Bronchial epithelial cell (primary cell): ENCODE data around the gene KCNJ12. TPM values are rescaled to one million over a fixed set of nuclear protein-coding genes. Genes with fewer than 3 reads are reported as not detected.
"Not testable (repeated sequence)": the region's sequence is repeated elsewhere in the genome, so short reads cannot be mapped to it uniquely, and the experiment has no call there.

Experiments
- DNase-seq: peaks from one replicate; pipeline ENCODE4 v3.0.0-alpha.2; 2010; ENCODE audit warnings: low read depth
- FAIRE-seq: peaks from 2 replicates; lab custom pipeline; 2011; peaks lifted over from hg19 to GRCh38; lab: Jason Lieb, UNC
- H3K27me3 ChIP-seq: 2 replicates; pipeline ENCODE4 v1.5.1; 2011; ENCODE audit warnings: low read length; ENCODE audit not compliant: control insufficient read depth, insufficient read depth
- H3K36me3 ChIP-seq: 2 replicates; pipeline ENCODE4 v1.5.1; 2011; ENCODE audit warnings: low read length; ENCODE audit not compliant: control insufficient read depth, insufficient read depth
- H3K4me3 ChIP-seq: 2 replicates; pipeline ENCODE4 v1.5.1; 2011; ENCODE audit warnings: mild to moderate bottlenecking, low read depth, low read length, control low read depth
- CTCF ChIP-seq: IDR thresholded peaks from 2 replicates; pipeline ENCODE4 v1.5.1; 2011; ENCODE audit warnings: mild to moderate bottlenecking, moderate library complexity, low read length, control low read depth, inconsistent platforms; ENCODE audit not compliant: insufficient read depth, severe bottlenecking
- total RNA-seq: library from RNA; depleted of rRNA; stranded (reverse); fragments of >200 nt; gene quantifications from 2 replicates; pipeline ENCODE4 v1.2.1, GENCODE V29; 2014

Gene KCNJ12
- total RNA-seq, 1 donor from 2014 or later: under 0.01 TPM

GRCh38 chr17:21341925-21342540 is 34.1 kb upstream of the KCNJ12 start:
- peak; percentile 32 for FAIRE-seq
- not testable (repeated sequence) for H3K4me3 ChIP-seq, DNase-seq, H3K36me3 ChIP-seq, H3K27me3 ChIP-seq

GRCh38 chr17:21343061-21343949 is 32.9 kb upstream of the KCNJ12 start:
- peak; percentile 83 for FAIRE-seq
- H3K4me3 ChIP-seq, DNase-seq, H3K27me3 ChIP-seq, H3K36me3 ChIP-seq: not testable (repeated sequence)

GRCh38 chr17:21344801-21345200 is 31.4 kb upstream of the KCNJ12 start:
- H3K4me3 ChIP-seq, H3K27me3 ChIP-seq, DNase-seq, H3K36me3 ChIP-seq: not testable (repeated sequence)
- peak; percentile 86 for FAIRE-seq

- Histone ChIP-seq H3K4me3 (no peak overlapping the region), H3K27me3 (no peaks in the 10 kb centered on the region), H3K36me3 (no peaks in the 10 kb centered on the region)
- TF ChIP-seq CTCF: no peak
- DNase-seq (no peak), FAIRE-seq (no peak)
Observed at GRCh38 chr17:21345236-21345635, 30.9 kb upstream of the KCNJ12 start.

GRCh38 chr17:21346107-21346506 is 30.1 kb upstream of the KCNJ12 start:
- not testable (repeated sequence) for H3K4me3 ChIP-seq, H3K27me3 ChIP-seq, DNase-seq, H3K36me3 ChIP-seq
- peak; percentile 98 for FAIRE-seq

- not testable (repeated sequence) for DNase-seq, H3K4me3 ChIP-seq, H3K36me3 ChIP-seq, H3K27me3 ChIP-seq, FAIRE-seq
Observed at GRCh38 chr17:21346651-21347250, 29.4 kb upstream of the KCNJ12 start.

- FAIRE-seq: peak; percentile 92
Observed at GRCh38 chr17:21347660-21348059, 28.5 kb upstream of the KCNJ12 start.

GRCh38 chr17:21348081-21348925 is 27.9 kb upstream of the KCNJ12 start:
- DNase-seq, FAIRE-seq, H3K36me3 ChIP-seq, H3K4me3 ChIP-seq, H3K27me3 ChIP-seq: not testable (repeated sequence)

More at GRCh38 chr17:21347660-21348059, 28.5 kb upstream of the KCNJ12 start:
- not testable (repeated sequence) for H3K27me3 ChIP-seq, DNase-seq, H3K4me3 ChIP-seq, H3K36me3 ChIP-seq

- not testable (repeated sequence) for H3K4me3 ChIP-seq, FAIRE-seq, DNase-seq, H3K36me3 ChIP-seq, H3K27me3 ChIP-seq
Observed at GRCh38 chr17:21348926-21349261, 27.3 kb upstream of the KCNJ12 start.

GRCh38 chr17:21349358-21350050 is 26.7 kb upstream of the KCNJ12 start:
- H3K36me3 ChIP-seq, DNase-seq: not testable (repeated sequence)
- FAIRE-seq: peak; percentile 100

GRCh38 chr17:21350495-21350894 is 25.7 kb upstream of the KCNJ12 start:
- H3K36me3 ChIP-seq, DNase-seq, FAIRE-seq, H3K27me3 ChIP-seq, H3K4me3 ChIP-seq: not testable (repeated sequence)

More at GRCh38 chr17:21349358-21350050, 26.7 kb upstream of the KCNJ12 start:
- H3K4me3 ChIP-seq, H3K27me3 ChIP-seq: not testable (repeated sequence)
